ENCODE data around the gene MAP3K20.
"Not testable (repeated sequence)": the region's sequence is repeated elsewhere in the genome, so short reads cannot be mapped to it uniquely, and the experiment has no call there.

MAP3K20 gene

DNA sequence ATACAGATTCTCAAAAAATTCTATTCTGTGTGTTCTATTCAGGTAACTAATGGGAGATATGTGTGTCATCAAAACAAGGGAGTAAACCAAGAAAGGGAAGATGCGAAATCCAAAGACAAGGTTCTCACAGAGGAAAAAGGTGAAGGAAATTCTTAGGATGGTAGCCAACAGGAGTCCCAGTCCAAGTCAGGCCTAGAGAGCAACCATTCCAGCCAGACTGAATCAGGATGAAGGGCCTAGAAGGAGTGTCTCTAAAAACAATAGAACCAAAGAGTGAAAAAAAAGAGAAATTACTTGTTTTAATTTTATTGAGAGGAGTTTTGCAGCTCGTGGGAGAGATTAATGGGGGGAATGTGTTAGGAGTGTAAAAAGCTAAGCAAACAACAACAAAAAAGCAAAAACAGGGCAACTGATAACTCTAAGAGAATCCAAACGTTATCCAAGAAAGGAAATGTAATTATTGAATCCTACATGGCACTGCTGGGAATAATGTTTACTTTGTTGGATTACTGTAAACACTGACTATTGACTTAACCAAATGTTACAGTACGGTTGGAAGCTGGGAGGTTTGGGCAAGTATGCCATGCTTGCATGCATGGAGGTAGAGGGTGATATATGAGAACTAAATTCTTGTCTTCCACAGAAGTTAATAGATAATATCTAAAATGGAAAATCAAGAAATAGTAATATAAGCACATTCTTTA lies 12.3 kb downstream of the MAP3K20 start:
- DNase-seq (ENCODE audit: low read depth), result no peak

DNA sequence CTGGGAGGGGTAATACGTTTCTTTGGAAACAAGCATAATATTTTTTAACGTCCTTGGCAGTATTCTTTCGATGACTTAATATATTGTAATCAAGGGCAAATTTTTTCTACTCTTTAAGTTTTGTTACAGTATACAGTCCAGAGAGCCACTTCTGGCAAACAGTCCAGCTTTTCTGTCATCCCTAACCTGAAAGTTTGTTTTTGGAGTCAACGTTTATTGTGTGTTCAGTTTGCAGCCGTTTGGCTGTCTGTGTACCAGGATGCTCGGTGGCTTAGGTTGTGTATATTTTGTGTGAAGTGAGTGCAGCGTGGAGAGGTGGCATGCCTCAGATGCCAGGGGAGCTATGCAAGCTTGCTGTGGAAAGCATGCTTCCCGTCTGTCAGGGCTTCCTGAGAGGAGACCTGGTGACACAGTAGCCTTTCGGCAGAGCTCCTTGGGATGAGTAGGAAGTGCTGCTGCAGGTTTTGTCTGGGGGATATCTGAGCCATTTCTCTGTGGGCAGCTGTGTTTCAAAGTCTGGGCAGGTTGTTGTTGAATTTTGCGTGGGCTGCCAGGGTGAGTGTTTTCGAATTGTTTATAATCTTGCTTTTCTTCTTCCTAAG lies 14.7 kb downstream of the MAP3K20 start:
- DNase-seq (ENCODE audit: low read depth), result no peak

- no peak for DNase-seq (ENCODE audit: low read depth)
Observed at GRCh38 chr2:173090973-173091660, 15.5 kb downstream of the MAP3K20 start.

GRCh38 chr2:173091910-173092309 lies 16.3 kb downstream of the MAP3K20 start:
- no peak for DNase-seq (ENCODE audit: low read depth)

- DNase-seq (ENCODE audit: low read depth), result no peak
Observed at GRCh38 chr2:173092844-173093402, 17.3 kb downstream of the MAP3K20 start.

GRCh38 chr2:173093617-173094016 lies 18.0 kb downstream of the MAP3K20 start:
- DNase-seq (ENCODE audit: low read depth), result not testable (repeated sequence)

GRCh38 chr2:173094731-173095130 lies 19.1 kb downstream of the MAP3K20 start:
- DNase-seq (ENCODE audit: low read depth), result no peak

DNA sequence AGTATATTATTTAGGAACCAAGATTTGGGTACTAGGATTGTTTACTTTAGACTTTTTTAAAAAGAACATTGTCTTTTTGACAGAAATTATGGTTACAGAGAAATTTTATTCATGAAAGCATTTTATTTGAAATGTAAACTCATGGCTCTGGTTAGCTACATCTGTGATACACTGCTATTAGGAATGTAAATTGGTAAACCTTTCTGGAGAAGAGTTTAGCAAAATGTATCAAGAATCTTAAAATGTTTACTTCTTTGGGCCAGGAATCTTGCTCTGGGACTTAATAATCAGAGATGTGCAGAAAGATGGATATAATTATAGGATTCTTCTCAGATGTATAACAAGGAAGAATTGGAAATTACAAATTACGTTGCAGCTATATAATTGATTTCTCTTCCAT lies 19.7 kb downstream of the MAP3K20 start:
- DNase-seq (ENCODE audit: low read depth), result no peak

- no peak for DNase-seq (ENCODE audit: low read depth)
Observed at GRCh38 chr2:173099271-173099670, 23.6 kb downstream of the MAP3K20 start.

DNA sequence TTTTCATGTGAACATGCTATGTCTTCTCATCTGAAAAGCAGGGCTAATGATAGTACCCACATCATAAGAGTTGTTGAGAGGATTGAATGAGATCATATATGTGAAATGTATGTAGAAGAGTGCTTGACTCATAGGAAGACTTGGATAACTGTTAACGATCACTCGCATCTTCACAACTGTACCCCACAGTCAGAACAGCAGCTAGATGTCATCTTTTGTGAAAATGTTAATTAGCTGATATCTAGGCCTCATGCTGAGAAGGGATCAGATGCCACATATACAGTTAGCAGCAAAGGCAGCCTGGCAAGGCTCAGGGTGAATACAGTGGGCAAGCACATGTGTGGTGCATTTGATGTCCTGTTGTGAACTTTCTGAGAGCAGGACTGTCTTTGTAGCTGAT lies 24.2 kb downstream of the MAP3K20 start:
- DNase-seq (ENCODE audit: low read depth), result no peak

GRCh38 chr2:173101687-173102086 lies 26.0 kb downstream of the MAP3K20 start:
- DNase-seq (ENCODE audit: low read depth), result no peak

- DNase-seq (ENCODE audit: low read depth), result no peak
Observed at GRCh38 chr2:173104156-173104555, 28.5 kb downstream of the MAP3K20 start.

GRCh38 chr2:173106959-173107628 lies 31.4 kb downstream of the MAP3K20 start:
- DNase-seq (ENCODE audit: low read depth), result no peak

GRCh38 chr2:173107629-173108022 lies 32.0 kb downstream of the MAP3K20 start:
- no peak for DNase-seq (ENCODE audit: low read depth)

DNA sequence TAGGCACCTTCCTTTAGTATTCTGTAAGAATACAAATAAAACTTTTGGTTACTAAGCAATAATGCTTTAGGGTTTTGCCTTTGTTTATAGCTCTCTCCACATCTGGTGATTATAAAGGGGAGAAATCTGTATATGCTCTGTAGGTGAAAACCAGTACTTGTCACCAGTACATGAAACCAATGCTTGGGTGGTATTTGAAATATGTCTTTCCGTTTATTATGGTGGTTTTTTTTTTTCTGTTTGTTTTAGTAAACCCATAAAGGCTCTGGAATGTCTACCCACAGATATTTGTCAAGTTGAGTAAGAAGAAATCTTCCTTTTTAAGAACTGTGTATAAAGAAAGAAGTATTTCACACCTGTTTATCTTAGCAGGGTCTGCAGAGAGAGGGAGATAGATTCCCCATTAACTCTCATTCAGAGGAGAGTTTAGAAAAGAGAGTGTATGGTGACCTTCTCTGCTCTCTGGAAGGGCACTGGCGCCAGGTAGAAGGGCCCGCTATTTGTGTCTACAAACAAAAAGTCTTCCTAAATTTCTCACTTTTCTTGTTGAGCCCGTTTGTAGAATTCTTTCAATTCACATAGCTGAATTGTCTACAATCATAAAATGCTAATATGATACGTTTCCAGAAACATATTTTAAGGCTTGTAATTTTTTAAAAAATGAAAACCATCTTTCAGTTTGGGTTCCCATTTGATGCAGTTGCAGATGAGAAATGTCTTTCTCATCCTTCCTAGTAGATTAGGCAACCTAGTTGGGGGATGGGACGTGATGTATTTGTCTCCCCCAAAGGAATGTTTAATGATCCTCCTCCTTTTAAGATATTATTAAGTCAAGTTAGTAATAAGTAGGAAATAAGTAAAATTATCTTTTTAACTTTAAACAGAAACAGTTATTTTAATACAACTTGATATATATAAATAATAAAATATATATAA lies 33.9 kb downstream of the MAP3K20 start:
- no peak for DNase-seq (ENCODE audit: low read depth)

DNA sequence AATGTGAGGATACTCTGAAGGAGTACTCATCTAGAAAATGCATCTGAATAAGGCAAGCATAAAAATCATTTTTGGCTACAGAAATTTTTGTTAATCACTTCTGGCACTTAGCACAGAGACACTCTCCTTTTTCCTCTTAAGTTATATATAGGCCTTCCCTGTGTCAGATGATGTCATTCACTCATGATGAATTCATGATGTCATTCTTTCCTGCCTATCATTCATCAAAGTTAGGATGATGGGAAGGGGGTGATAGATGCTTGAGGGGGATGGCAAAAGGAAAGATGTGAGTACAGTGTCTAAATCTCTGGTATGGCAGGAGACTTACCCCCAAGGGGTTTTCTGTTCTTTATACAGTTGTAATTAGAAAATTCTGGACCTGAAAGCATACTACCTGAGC lies 42.0 kb downstream of the MAP3K20 start:
- DNase-seq (ENCODE audit: low read depth), result no peak

DNA sequence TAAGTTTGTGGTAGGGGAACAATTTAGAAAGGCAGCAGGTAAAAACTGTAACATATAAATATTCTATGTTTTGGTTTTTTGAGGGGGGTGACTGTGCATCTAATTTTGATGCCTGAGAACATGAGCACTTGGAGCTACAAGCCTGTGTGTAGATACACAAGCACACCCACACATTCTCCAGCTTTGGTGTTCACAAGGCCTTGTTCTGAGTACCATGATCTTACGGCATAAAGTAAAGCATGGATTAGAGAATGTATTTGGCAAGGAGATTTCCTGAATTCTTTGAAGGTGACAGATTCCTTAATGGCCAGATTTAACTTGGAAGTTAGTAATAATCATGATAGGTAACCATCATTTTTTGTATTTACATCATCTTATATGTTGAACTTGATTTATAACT lies 42.7 kb downstream of the MAP3K20 start:
- DNase-seq (ENCODE audit: low read depth), result no peak

- DNase-seq (ENCODE audit: low read depth), result no peak
Observed at GRCh38 chr2:173119069-173119807, 43.6 kb downstream of the MAP3K20 start.

GRCh38 chr2:173119944-173120343 lies 44.3 kb downstream of the MAP3K20 start:
- DNase-seq (ENCODE audit: low read depth), result no peak

DNA sequence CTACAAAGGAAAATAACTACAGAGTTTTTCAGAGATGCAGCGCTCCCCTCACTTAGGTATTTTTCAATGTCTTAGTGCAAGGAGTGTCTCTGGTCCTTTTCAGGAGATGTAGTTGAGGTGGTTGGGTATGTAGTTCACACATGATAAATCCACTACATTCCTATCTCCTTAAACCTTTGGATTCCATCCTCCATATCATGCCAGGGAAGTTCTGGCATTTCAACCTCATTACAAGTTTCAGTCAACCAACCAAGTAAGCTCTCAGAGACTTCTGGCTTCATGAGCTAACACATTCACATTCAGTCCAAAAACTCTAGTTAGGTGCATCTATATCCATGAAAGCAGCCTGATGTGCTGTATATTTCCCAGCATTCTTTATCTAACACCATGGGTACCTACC lies 47.3 kb downstream of the MAP3K20 start:
- DNase-seq (ENCODE audit: low read depth), result no peak

GRCh38 chr2:173124441-173124840 lies 48.8 kb downstream of the MAP3K20 start:
- no peak for DNase-seq (ENCODE audit: low read depth)
